Ovary (tissue), 9 donors: ENCODE data around the gene ZNG1A. TPM values are rescaled to one million over a fixed set of nuclear protein-coding genes. Genes with fewer than 3 reads are reported as not detected.
"Not testable (repeated sequence)": the region's sequence is repeated elsewhere in the genome, so short reads cannot be mapped to it uniquely, and the experiment has no call there.

Experiments used
- DNase-seq, 5 donors: peaks; one replicate each; pipeline ENCODE4 v3.0.0-alpha.2; 2019 to 2020
- H3K27ac ChIP-seq, 2 donors: fragments of 200-600 bp; one replicate each; pipeline versions ENCODE4 v1.5.1 to v1.8.0; 2019 to 2022
- H3K27me3 ChIP-seq: fragments of 200-600 bp; one replicate; pipeline ENCODE4 v1.8.0; 2022
- H3K36me3 ChIP-seq: fragments of 200-600 bp; sonication (generic); one replicate; pipeline ENCODE4 v1.5.1; 2019
- H3K4me1 ChIP-seq: one replicate; pipeline ENCODE4 v1.8.1; 2013; ENCODE audit warnings: mild to moderate bottlenecking, moderate library complexity; ENCODE audit not compliant: insufficient read depth
- H3K4me3 ChIP-seq: fragments of 200-600 bp; sonication (generic); one replicate; pipeline ENCODE4 v1.5.1; 2017
- H3K9me3 ChIP-seq, 2 donors: fragments of 200-600 bp in 1 of 2; sonication (generic) in 1 of 2; one replicate each; pipeline versions ENCODE4 v1.5.1 to v1.8.1; 2013 to 2019; ENCODE audit warnings: mild to moderate bottlenecking in 1 of 2, moderate library complexity in 1 of 2
- WGBS, 3 donors: extraction: QIAGEN DNeasy Blood & Tissue Kit in 1 of 3; methylation state at CpG; one replicate each; pipeline versions ENCODE4 v1.1.5 to v1.1.7; 2013 to 2017; 5-methylcytosine and 5-hydroxymethylcytosine counted together
- intact Hi-C, 4 donors: fragments of 100-400 bp; cut with DNase I; formaldehyde crosslinking; loops; one replicate each; pipeline versions ENCODE4 v1.11.0 to v1.15.1; 2022 to 2023
- polyA plus RNA-seq, 2 donors: library from polyadenylated mRNA; stranded (reverse); fragments of 200-250 nt in 1 of 2; fragments of 350-450 nt in 1 of 2; fragmentation: Illumina TruSeq in 1 of 2; extraction: RNeasy Lipid Tissue Mini Kit (QIAGEN cat#74804) in 1 of 2; gene quantifications; one replicate each; pipeline ENCODE4 v1.2.3, GENCODE V29; 2013 to 2014
- total RNA-seq, 7 donors: library from RNA; depleted of rRNA in 2 of 7; stranded (reverse); fragments of >200 nt in 2 of 7; fragmentation: NEBNext Ultra II Directional in 3 of 7; extraction: Animal tissue kit (Norgen Biotek cat#: 25700) in 3 of 7; gene quantifications; one replicate each; pipeline versions ENCODE4 v1.1.0 to v1.2.4, GENCODE V29; 2016 to 2023
- donor health status: DM: no; HTN: no; CAD: no; lungs with moderate emphysema.
- donor health status: DM: no; HTN: no; CAD: no.
- donor health status: Bipolar disorder and iron deficiency.
- donor health status: DM: yes; HTN: yes; CAD: no.
- donor health status: DM: no; HTN: no; CAD: no.
- donor health status: DM: yes; HTN: yes; CAD: no.

ZNG1A gene
- total and polyA plus RNA-seq, 9 donors = 19.6 to 37.1 (median 29.0) TPM

GRCh38 chr9:110672-111071 lies 68.2 kb downstream of the ZNG1A start:
- H3K27me3 ChIP-seq, H3K36me3 ChIP-seq, intact Hi-C loops, H3K4me3 ChIP-seq, H3K27ac ChIP-seq, H3K4me1 ChIP-seq, H3K9me3 ChIP-seq, DNase-seq: not testable (repeated sequence)
- WGBS, 3 donors = 15 to 39% (median 28%) methylated on average over 4 of the region's 4 CpGs

- H3K36me3 ChIP-seq, H3K9me3 ChIP-seq, H3K4me3 ChIP-seq, H3K27ac ChIP-seq, DNase-seq, intact Hi-C loops, H3K27me3 ChIP-seq, H3K4me1 ChIP-seq: not testable (repeated sequence)
- WGBS, 3 donors = 28 to 65% (median 29%) methylated on average over 6 to 8 of the region's 8 CpGs
Observed at GRCh38 chr9:109540-109939, 69.3 kb downstream of the ZNG1A start.

GRCh38 chr9:108742-109495 lies 69.9 kb downstream of the ZNG1A start:
- WGBS, 3 donors = 20 to 41% (median 26%) methylated on average over 20 to 22 of the region's 22 CpGs
- DNase-seq, H3K36me3 ChIP-seq, H3K27ac ChIP-seq, H3K4me3 ChIP-seq, H3K9me3 ChIP-seq, intact Hi-C loops, H3K4me1 ChIP-seq, H3K27me3 ChIP-seq: not testable (repeated sequence)

- H3K9me3 ChIP-seq, H3K27me3 ChIP-seq, H3K36me3 ChIP-seq, H3K4me1 ChIP-seq, DNase-seq, H3K4me3 ChIP-seq, intact Hi-C loops, H3K27ac ChIP-seq: not testable (repeated sequence)
- WGBS, 3 donors = 82 to 89% (median 88%) methylated on average over 7 to 8 of the region's 8 CpGs
Observed at GRCh38 chr9:105991-106390, 72.9 kb downstream of the ZNG1A start.

DNA sequence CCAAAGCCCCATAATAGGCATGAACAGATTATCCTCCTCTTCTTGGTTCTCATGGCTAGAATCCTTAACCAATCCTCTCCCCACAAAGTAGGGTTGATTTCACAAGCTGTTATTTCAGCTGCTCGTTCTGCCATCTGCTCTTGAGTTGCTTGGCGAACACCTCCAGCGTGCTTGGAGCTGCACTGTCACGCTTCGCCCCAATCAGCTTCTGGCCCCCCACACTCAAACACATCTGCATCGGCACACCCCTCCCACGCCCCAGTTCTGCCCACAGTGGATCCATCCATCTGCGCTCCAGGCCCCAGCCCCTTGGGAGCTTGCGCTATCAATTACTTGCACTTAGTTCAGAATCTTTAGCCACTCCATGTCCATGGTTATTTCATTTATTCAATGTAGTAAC lies 78.4 kb downstream of the ZNG1A start:
- H3K27me3 ChIP-seq, intact Hi-C loops: not testable (repeated sequence)

GRCh38 chr9:99867-100266 lies 79.0 kb downstream of the ZNG1A start:
- H3K4me3 ChIP-seq, H3K4me1 ChIP-seq, H3K9me3 ChIP-seq, H3K27me3 ChIP-seq, intact Hi-C loops, H3K27ac ChIP-seq, DNase-seq, H3K36me3 ChIP-seq: not testable (repeated sequence)
- 91 to 92% (median 92%) methylated on average over 5 to 6 of the region's 6 CpGs for WGBS, 3 donors

More for the DNA sequence above, 78.4 kb downstream of the ZNG1A start:
- H3K9me3 ChIP-seq, H3K36me3 ChIP-seq, H3K4me3 ChIP-seq, H3K27ac ChIP-seq, H3K4me1 ChIP-seq, DNase-seq: not testable (repeated sequence)
- 87 to 91% (median 91%) methylated on average over 8 to 9 of the region's 9 CpGs for WGBS, 3 donors

GRCh38 chr9:98775-99174 lies 80.1 kb downstream of the ZNG1A start:
- H3K27ac ChIP-seq, H3K4me1 ChIP-seq, H3K27me3 ChIP-seq, intact Hi-C loops, DNase-seq, H3K9me3 ChIP-seq, H3K36me3 ChIP-seq, H3K4me3 ChIP-seq: not testable (repeated sequence)
- 65 to 86% (median 78%) methylated on average over 3 of the region's 3 CpGs for WGBS, 3 donors

GRCh38 chr9:94992-95391 lies 83.9 kb downstream of the ZNG1A start:
- H3K4me3 ChIP-seq, H3K4me1 ChIP-seq, H3K27ac ChIP-seq, H3K27me3 ChIP-seq, intact Hi-C loops, H3K36me3 ChIP-seq, H3K9me3 ChIP-seq, DNase-seq: not testable (repeated sequence)
- 29 to 49% methylated on average over 4 of the region's 4 CpGs; no CpG with 5 or more reads in 1 of the 3 donors for WGBS, 3 donors

- H3K36me3 ChIP-seq, H3K9me3 ChIP-seq, H3K27ac ChIP-seq, H3K27me3 ChIP-seq, intact Hi-C loops, DNase-seq, H3K4me3 ChIP-seq, H3K4me1 ChIP-seq: not testable (repeated sequence)
- 5 to 11% (median 7%) methylated on average over 3 to 5 of the region's 5 CpGs for WGBS, 3 donors
Observed at GRCh38 chr9:94323-94722, 84.5 kb downstream of the ZNG1A start.

GRCh38 chr9:93909-94308 lies 84.9 kb downstream of the ZNG1A start:
- H3K9me3 ChIP-seq, DNase-seq, H3K27me3 ChIP-seq, H3K36me3 ChIP-seq, H3K27ac ChIP-seq, H3K4me1 ChIP-seq, H3K4me3 ChIP-seq, intact Hi-C loops: not testable (repeated sequence)
- 13 to 19% methylated on average over 4 of the region's 5 CpGs; no CpG with 5 or more reads in 1 of the 3 donors for WGBS, 3 donors

GRCh38 chr9:90851-91250 lies 88.0 kb downstream of the ZNG1A start:
- H3K4me3 ChIP-seq, H3K36me3 ChIP-seq, H3K9me3 ChIP-seq, H3K4me1 ChIP-seq, H3K27me3 ChIP-seq, DNase-seq, intact Hi-C loops, H3K27ac ChIP-seq: not testable (repeated sequence)
- 66 to 73% (median 70%) methylated on average over 1 of the region's 1 CpG for WGBS, 3 donors

GRCh38 chr9:88396-89037 lies 90.3 kb downstream of the ZNG1A start:
- H3K27ac ChIP-seq, H3K9me3 ChIP-seq, H3K36me3 ChIP-seq, H3K27me3 ChIP-seq, DNase-seq, H3K4me3 ChIP-seq, intact Hi-C loops, H3K4me1 ChIP-seq: not testable (repeated sequence)
- WGBS, 3 donors = 3 to 21% (median 9%) methylated on average over 2 to 5 of the region's 11 CpGs
